Liver (tissue), 9 donors: ENCODE measurements around the gene DNAJC4. TPM values are rescaled to one million over a fixed set of nuclear protein-coding genes. Genes with fewer than 3 reads are reported as not detected.

ENCODE experiments used
- DNase-seq: peaks from one replicate; pipeline ENCODE4 v3.0.0-alpha.2; 2017; ENCODE audit warnings: low spot score
- H3K27ac ChIP-seq, 2 donors: one replicate each; pipeline ENCODE4 v1.7.0; 2013; ENCODE audit warnings: inconsistent platforms in 2 of 2, low read length in 2 of 2, control low read depth in 1 of 2, low read depth in 1 of 2, mild to moderate bottlenecking in 1 of 2
- H3K27me3 ChIP-seq, 4 donors: one replicate each; pipeline versions ENCODE4 v1.6.1 to v1.7.0; 2013; ENCODE audit warnings: low read length in 3 of 4, inconsistent platforms in 1 of 4, mild to moderate bottlenecking in 1 of 4, moderate library complexity in 1 of 4; ENCODE audit not compliant: control insufficient read depth in 4 of 4, insufficient read depth in 4 of 4
- H3K36me3 ChIP-seq, 4 donors: one replicate each; pipeline versions ENCODE4 v1.6.1 to v1.7.0; 2013; ENCODE audit warnings: low read length in 3 of 4, mild to moderate bottlenecking in 3 of 4, low read depth in 1 of 4, moderate library complexity in 1 of 4; ENCODE audit not compliant: control insufficient read depth in 4 of 4, insufficient read depth in 3 of 4
- H3K4me1 ChIP-seq, 4 donors: one replicate each; pipeline versions ENCODE4 v1.6.1 to v1.7.0; 2013; ENCODE audit warnings: low read length in 3 of 4, mild to moderate bottlenecking in 3 of 4, moderate library complexity in 1 of 4; ENCODE audit not compliant: control insufficient read depth in 4 of 4, insufficient read depth in 4 of 4
- H3K4me3 ChIP-seq, 3 donors: one replicate each; pipeline versions ENCODE4 v1.6.1 to v1.7.0; 2013; ENCODE audit warnings: low read length in 3 of 3, control low read depth in 1 of 3, low read depth in 1 of 3, mild to moderate bottlenecking in 1 of 3
- H3K9ac ChIP-seq, 2 donors: one replicate each; pipeline ENCODE4 v1.7.0; 2013; ENCODE audit warnings: low read length in 2 of 2, mild to moderate bottlenecking in 2 of 2, moderate library complexity in 2 of 2, control low read depth in 1 of 2, low read depth in 1 of 2
- H3K9me3 ChIP-seq, 4 donors: one replicate each; pipeline versions ENCODE4 v1.6.1 to v1.7.0; 2013; ENCODE audit warnings: low read length in 3 of 4; ENCODE audit not compliant: control insufficient read depth in 4 of 4
- FOXA1 ChIP-seq: IDR thresholded peaks from 2 replicates; pipeline ENCODE4 v1.6.1; 2016; ENCODE audit warnings: antibody characterized with exemption
- FOXA2 ChIP-seq: IDR thresholded peaks from 2 replicates; pipeline ENCODE4 v1.6.1; 2016; ENCODE audit warnings: antibody characterized with exemption
- GABPA ChIP-seq, 2 donors: IDR thresholded peaks in 1 of 2; conservative IDR thresholded peaks in 1 of 2; 2 replicates each; pipeline ENCODE4 v1.6.1; 2016; ENCODE audit warnings: antibody characterized with exemption in 2 of 2, mild to moderate bottlenecking in 1 of 2, moderate library complexity in 1 of 2
- HNF4G ChIP-seq: IDR thresholded peaks from 2 replicates; pipeline ENCODE4 v1.6.1; 2016; ENCODE audit warnings: antibody characterized with exemption
- JUND ChIP-seq, 2 donors: IDR thresholded peaks; 2 replicates each; pipeline ENCODE4 v1.6.1; 2016; ENCODE audit warnings: antibody characterized with exemption in 2 of 2
- NR2F2 ChIP-seq: IDR thresholded peaks from 2 replicates; pipeline ENCODE4 v1.6.1; 2016; ENCODE audit warnings: antibody characterized with exemption
- RAD21 ChIP-seq, 2 donors: IDR thresholded peaks; 2 replicates each; pipeline ENCODE4 v1.6.1; 2016; ENCODE audit warnings: antibody characterized with exemption in 2 of 2, mild to moderate bottlenecking in 2 of 2
- RXRA ChIP-seq, 2 donors: IDR thresholded peaks; 2 replicates each; pipeline ENCODE4 v1.6.1; 2017 to 2018; ENCODE audit warnings: antibody characterized with exemption in 2 of 2, mild to moderate bottlenecking in 1 of 2
- SP1 ChIP-seq: IDR thresholded peaks from 2 replicates; pipeline ENCODE4 v1.6.1; 2018; ENCODE audit warnings: antibody characterized with exemption, mild to moderate bottlenecking
- TAF1 ChIP-seq: conservative IDR thresholded peaks from 2 replicates; pipeline ENCODE4 v1.6.1; 2016; ENCODE audit warnings: antibody characterized with exemption, mild to moderate bottlenecking
- YY1 ChIP-seq: IDR thresholded peaks from 2 replicates; pipeline ENCODE4 v1.6.1; 2016; ENCODE audit warnings: antibody characterized with exemption, mild to moderate bottlenecking
- WGBS: extraction: QIAGEN DNeasy Blood & Tissue Kit; methylation state at CpG from one replicate; pipeline ENCODE4 v1.1.7; 2013; 5-methylcytosine and 5-hydroxymethylcytosine counted together
- polyA plus RNA-seq, 2 donors: library from polyadenylated mRNA; stranded (reverse) in 1 of 2; unstranded in 1 of 2; fragments of 200-250 nt in 1 of 2; fragments of >200 nt in 1 of 2; fragmentation: Nextera tagmentation in 1 of 2; extraction: Ambion mirVana in 1 of 2; gene quantifications; one replicate each; pipeline versions ENCODE4 v1.2.1 to v1.2.3, GENCODE V29; 2013 to 2015
- total RNA-seq, 2 donors: library from RNA; depleted of rRNA; stranded (reverse); fragments of >200 nt; gene quantifications; one replicate each; pipeline ENCODE4 v1.2.3, GENCODE V29; 2014
- TF ChIP-seq, protein P1 (sequence below): IDR thresholded peaks from 2 replicates; pipeline ENCODE4 v1.6.1; 2016; ENCODE audit warnings: antibody characterized with exemption
- TF ChIP-seq, protein P2 (sequence below): IDR thresholded peaks from 2 replicates; pipeline ENCODE4 v1.6.1; 2016; ENCODE audit warnings: antibody characterized with exemption
- TF ChIP-seq, protein P3 (sequence below): IDR thresholded peaks from 2 replicates; pipeline ENCODE4 v1.6.1; 2016; ENCODE audit warnings: antibody characterized with exemption
- TF ChIP-seq, protein P4 (sequence below): IDR thresholded peaks from 2 replicates; pipeline ENCODE4 v1.6.1; 2016; ENCODE audit warnings: antibody characterized with exemption, mild to moderate bottlenecking
- donor health status: healthy.
- donor health status: healthy.
- donor health status: healthy.
- donor health status: healthy.
- donor health status: healthy.

Gene DNAJC4
- total and polyA plus RNA-seq, 4 donors: 8.5 to 25.9 (median 23.5) TPM

DNA sequence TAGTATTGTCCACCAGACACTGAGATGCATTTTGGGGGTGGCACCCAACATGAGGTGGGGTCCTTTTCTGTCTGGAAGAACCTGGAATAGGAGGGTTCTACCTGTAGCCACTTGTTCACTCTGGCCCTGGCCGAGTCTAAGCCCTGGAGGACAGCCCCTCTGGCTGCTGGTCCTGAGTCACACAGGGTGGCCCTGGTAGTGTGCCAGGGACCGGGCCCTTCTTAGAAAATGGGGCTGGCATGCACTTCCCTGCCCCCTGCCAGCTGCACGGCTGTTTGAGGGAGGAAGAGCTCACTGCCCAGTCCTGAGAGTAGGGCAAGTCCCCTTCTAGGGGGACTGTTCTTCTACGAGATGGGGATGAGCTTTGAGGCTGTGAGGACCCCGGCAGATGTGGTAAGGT, 23.1 kb downstream of the DNAJC4 start:
- no peak for DNase-seq
- TF ChIP-seq NR2F2: no peak
- no peak for TF ChIP-seq JUND (IDR thresholded peaks at IDR 0.05)
- TF ChIP-seq FOXA1: no peak
- no peak for TF ChIP-seq FOXA2
- TF ChIP-seq, protein P1, sequence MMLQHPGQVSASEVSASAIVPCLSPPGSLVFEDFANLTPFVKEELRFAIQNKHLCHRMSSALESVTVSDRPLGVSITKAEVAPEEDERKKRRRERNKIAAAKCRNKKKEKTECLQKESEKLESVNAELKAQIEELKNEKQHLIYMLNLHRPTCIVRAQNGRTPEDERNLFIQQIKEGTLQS: no peak
- TF ChIP-seq GABPA (IDR thresholded peaks at IDR 0.05 in 1 of 2, conservative IDR thresholded peaks at IDR 0.05 in 1 of 2): no peak
- no peak for TF ChIP-seq RXRA (IDR thresholded peaks at IDR 0.05)
- TF ChIP-seq, protein P2, sequence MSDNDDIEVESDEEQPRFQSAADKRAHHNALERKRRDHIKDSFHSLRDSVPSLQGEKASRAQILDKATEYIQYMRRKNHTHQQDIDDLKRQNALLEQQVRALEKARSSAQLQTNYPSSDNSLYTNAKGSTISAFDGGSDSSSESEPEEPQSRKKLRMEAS: no peak
- TF ChIP-seq, protein P3, sequence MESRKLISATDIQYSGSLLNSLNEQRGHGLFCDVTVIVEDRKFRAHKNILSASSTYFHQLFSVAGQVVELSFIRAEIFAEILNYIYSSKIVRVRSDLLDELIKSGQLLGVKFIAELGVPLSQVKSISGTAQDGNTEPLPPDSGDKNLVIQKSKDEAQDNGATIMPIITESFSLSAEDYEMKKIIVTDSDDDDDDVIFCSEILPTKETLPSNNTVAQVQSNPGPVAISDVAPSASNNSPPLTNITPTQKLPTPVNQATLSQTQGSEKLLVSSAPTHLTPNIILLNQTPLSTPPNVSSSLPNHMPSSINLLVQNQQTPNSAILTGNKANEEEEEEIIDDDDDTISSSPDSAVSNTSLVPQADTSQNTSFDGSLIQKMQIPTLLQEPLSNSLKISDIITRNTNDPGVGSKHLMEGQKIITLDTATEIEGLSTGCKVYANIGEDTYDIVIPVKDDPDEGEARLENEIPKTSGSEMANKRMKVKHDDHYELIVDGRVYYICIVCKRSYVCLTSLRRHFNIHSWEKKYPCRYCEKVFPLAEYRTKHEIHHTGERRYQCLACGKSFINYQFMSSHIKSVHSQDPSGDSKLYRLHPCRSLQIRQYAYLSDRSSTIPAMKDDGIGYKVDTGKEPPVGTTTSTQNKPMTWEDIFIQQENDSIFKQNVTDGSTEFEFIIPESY: no peak
- TF ChIP-seq HNF4G: no peak
- no peak for TF ChIP-seq YY1
- TF ChIP-seq, protein P4, sequence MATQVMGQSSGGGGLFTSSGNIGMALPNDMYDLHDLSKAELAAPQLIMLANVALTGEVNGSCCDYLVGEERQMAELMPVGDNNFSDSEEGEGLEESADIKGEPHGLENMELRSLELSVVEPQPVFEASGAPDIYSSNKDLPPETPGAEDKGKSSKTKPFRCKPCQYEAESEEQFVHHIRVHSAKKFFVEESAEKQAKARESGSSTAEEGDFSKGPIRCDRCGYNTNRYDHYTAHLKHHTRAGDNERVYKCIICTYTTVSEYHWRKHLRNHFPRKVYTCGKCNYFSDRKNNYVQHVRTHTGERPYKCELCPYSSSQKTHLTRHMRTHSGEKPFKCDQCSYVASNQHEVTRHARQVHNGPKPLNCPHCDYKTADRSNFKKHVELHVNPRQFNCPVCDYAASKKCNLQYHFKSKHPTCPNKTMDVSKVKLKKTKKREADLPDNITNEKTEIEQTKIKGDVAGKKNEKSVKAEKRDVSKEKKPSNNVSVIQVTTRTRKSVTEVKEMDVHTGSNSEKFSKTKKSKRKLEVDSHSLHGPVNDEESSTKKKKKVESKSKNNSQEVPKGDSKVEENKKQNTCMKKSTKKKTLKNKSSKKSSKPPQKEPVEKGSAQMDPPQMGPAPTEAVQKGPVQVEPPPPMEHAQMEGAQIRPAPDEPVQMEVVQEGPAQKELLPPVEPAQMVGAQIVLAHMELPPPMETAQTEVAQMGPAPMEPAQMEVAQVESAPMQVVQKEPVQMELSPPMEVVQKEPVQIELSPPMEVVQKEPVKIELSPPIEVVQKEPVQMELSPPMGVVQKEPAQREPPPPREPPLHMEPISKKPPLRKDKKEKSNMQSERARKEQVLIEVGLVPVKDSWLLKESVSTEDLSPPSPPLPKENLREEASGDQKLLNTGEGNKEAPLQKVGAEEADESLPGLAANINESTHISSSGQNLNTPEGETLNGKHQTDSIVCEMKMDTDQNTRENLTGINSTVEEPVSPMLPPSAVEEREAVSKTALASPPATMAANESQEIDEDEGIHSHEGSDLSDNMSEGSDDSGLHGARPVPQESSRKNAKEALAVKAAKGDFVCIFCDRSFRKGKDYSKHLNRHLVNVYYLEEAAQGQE: no peak
- no peak overlapping the region for H3K9ac ChIP-seq
- no peaks in the 10 kb centered on the region for H3K9me3 ChIP-seq
- H3K4me3 ChIP-seq: no peak overlapping the region
- H3K27me3 ChIP-seq: no peaks in the 10 kb centered on the region
- no peak overlapping the region for H3K27ac ChIP-seq
- peaks cover 5 to 34% (median 27%) of the 10 kb centered on the region in 4 donors for H3K4me1 ChIP-seq
- 71% methylated on average over 5 of the region's 5 CpGs for whole genome bisulfite sequencing
- peaks cover 0 to 11% (median 3%) of the 10 kb centered on the region in 4 donors for H3K36me3 ChIP-seq

DNA sequence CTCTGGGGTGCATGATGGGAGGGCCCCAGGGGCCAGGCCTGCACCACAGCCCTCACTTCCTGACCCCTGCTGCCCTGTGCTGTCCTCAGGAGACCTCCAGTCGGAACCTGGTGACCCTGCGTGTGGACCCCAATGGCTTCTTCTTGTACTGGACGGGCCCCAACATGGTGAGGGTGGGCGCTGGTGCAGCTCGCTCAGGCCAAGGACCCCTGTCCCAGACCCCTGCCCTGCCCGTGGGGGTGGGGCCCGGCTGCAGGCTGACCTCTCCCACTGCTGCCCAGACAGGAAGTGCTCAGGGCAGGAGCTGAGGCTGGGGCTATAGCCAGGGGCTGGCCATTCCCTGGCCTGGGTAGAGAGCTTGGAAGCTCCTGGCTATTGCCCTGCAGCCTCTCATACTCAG, 24.0 kb downstream of the DNAJC4 start:
- 87% methylated on average over 7 of the region's 7 CpGs for WGBS
- no peak for TF ChIP-seq FOXA2
- TF ChIP-seq, protein P2: no peak
- TF ChIP-seq RAD21 (IDR thresholded peaks at IDR 0.05): no peak
- no peak for TF ChIP-seq TAF1
- TF ChIP-seq FOXA1: no peak
- TF ChIP-seq, protein P3: no peak
- TF ChIP-seq SP1: no peak
- Histone ChIP-seq H3K27me3 (no peaks in the 10 kb centered on the region), H3K9ac (no peak overlapping the region), H3K4me3 (no peak overlapping the region), H3K9me3 (no peaks in the 10 kb centered on the region), H3K36me3 (peaks cover 0 to 12% (median 3%) of the 10 kb centered on the region in 4 donors), H3K27ac (no peak overlapping the region), H3K4me1 (peaks cover 2 to 28% (median 23%) of the 10 kb centered on the region in 4 donors)
- no peak for DNase-seq
